ENCODE results near the gene ABCC1. TPM values are rescaled to one million over a fixed set of nuclear protein-coding genes. Genes with fewer than 3 reads are reported as not detected.

ABCC1 gene
- total and polyA plus RNA-seq, 2 of the 4 experiments (the other 2 are of a cell fraction) = 39.4 to 66.0 TPM

DNA sequence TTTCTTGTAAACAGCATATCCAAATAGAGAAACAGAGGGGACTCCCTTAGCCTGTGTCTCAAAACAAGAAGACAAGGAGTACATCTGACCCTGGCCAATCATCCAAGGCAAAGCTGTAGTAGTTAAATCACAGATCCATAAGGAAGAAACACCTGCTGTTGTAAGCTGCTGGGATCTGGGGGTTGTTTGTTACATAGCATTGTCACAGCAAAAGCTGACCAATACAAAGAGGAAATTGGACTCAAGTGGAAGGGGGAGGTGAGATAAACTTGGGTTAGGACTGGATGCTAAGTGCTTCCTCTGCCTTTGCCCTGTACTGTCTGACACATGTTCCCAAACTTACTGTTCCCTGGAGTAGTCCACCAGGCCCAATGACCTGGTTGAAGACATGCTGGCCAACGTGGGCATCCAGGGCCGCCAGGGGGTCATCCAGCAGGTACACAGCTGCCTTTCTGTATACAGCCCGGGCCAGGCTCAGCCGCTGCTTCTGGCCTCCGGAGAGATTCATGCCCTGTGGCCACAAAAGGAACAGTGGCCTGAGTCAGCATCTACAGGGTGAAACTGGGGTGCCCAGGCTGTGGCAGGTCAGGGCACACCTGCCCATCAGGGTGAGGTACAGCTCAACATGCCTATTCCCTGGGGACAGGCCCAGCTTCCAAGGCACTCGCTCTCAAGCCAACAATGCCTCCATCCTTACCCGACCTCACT, 229.2 kb downstream of the ABCC1 start:
- dilution Hi-C loops (cut with HindIII; ENCODE audit: low sequenced_read_pairs, unreplicated experiment) = no loop called here
- ChIA-PET POLR2A (ENCODE audit: unreplicated experiment) (no interaction called here), CTCF (no interaction called here)
- Histone ChIP-seq H3K27me3 (ENCODE audit: control insufficient read depth, insufficient read depth, low read length) (no peaks in the 10 kb centered on the region; the same call in 1 of the 2 replicates), H3K18ac (ENCODE audit: low read depth, low read length) (no peak overlapping the region), H3K27ac (ENCODE audit: insufficient read depth, low read length) (no peak overlapping the region), H3K4ac (ENCODE audit: low read depth, low read length) (no peak overlapping the region), H3K4me1 (ENCODE audit: control insufficient read depth, insufficient read depth, low read length) (no peaks in the 10 kb centered on the region), H2AFZ (replicated peaks; ENCODE audit: low read length, poor library complexity) (no peak overlapping the region), H2BK20ac (ENCODE audit: low read depth, low read length) (no peak overlapping the region), H4K8ac (ENCODE audit: low read depth in 2 of 2, low read length in 2 of 2) (no peak overlapping the region), H3K9me3 (ENCODE audit: control insufficient read depth, insufficient read depth, low read length) (peaks cover 15% of the 10 kb centered on the region), H2BK120ac (ENCODE audit: low read depth, low read length) (no peak overlapping the region), H4K91ac (ENCODE audit: insufficient read depth, low read depth, low read length) (no peak overlapping the region), H2AK5ac (ENCODE audit: low read depth, low read length) (no peak overlapping the region), H2BK5ac (ENCODE audit: low read depth, low read length, poor library complexity, severe bottlenecking) (no peak overlapping the region), H3K9ac (ENCODE audit: low read depth, low read length) (no peak overlapping the region), H3K14ac (replicated peaks; ENCODE audit: low read depth, low read length) (no peak overlapping the region), H3K36me3 (ENCODE audit: control insufficient read depth, insufficient read depth, low read length) (peaks cover 12% of the 10 kb centered on the region; the same call in 1 of the 2 replicates), H3K23ac (ENCODE audit: low read depth, low read length) (no peak overlapping the region; the same call in 1 of the 2 replicates), H4K20me1 (ENCODE audit: insufficient read depth, low read length) (no peaks in the 10 kb centered on the region; the same call in 1 of the 2 replicates), H3K9me1 (ENCODE audit: insufficient read depth, low read length) (0 out of 2 replicates have a peak, but pooled peaks cover 3% of the 10 kb centered on the region), H3K4me2 (ENCODE audit: low read depth, low read length) (no peak overlapping the region), H3K79me1 (ENCODE audit: low read depth in 1 of 2, low read length in 2 of 2) (no peaks in the 10 kb centered on the region), H3K4me3 (ENCODE audit: insufficient read depth, low read depth, low read length) (no peak overlapping the region), H3K56ac (ENCODE audit: extremely low read depth, insufficient read depth, low read length) (no peak overlapping the region), H2AK9ac (replicated peaks; ENCODE audit: low read depth, low read length, poor library complexity) (no peak overlapping the region), H4K5ac (ENCODE audit: low read depth, low read length) (no peak overlapping the region), H2BK15ac (ENCODE audit: low read depth, low read length) (no peak overlapping the region)
- intact Hi-C loops (cut with micrococcal nuclease) = no loop called here
- in situ Hi-C loops (cut with MboI; ENCODE audit: low sequenced_read_pairs) = no loop called here
- no peak for DNase-seq
- no peak for ATAC-seq (ENCODE audit: low read depth)
- TF ChIP-seq FOS (IDR thresholded peaks at IDR 0.05; ENCODE audit: low read depth, low read length) = no peak
- TF ChIP-seq CEBPB (IDR thresholded peaks at IDR 0.05; ENCODE audit: low read depth, low read length) = no peak
- TF ChIP-seq NFE2L2 (IDR thresholded peaks at IDR 0.05; ENCODE audit: low read depth, low read length) = no peak
- TF ChIP-seq, protein P1, sequence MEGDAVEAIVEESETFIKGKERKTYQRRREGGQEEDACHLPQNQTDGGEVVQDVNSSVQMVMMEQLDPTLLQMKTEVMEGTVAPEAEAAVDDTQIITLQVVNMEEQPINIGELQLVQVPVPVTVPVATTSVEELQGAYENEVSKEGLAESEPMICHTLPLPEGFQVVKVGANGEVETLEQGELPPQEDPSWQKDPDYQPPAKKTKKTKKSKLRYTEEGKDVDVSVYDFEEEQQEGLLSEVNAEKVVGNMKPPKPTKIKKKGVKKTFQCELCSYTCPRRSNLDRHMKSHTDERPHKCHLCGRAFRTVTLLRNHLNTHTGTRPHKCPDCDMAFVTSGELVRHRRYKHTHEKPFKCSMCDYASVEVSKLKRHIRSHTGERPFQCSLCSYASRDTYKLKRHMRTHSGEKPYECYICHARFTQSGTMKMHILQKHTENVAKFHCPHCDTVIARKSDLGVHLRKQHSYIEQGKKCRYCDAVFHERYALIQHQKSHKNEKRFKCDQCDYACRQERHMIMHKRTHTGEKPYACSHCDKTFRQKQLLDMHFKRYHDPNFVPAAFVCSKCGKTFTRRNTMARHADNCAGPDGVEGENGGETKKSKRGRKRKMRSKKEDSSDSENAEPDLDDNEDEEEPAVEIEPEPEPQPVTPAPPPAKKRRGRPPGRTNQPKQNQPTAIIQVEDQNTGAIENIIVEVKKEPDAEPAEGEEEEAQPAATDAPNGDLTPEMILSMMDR (conservative IDR thresholded peaks at IDR 0.05; ENCODE audit: low read depth, low read length) = no peak
- TF ChIP-seq CHD1 (IDR thresholded peaks at IDR 0.05; ENCODE audit: low read depth, low read length) = no peak
- no TSS peak for BruUV-seq (replicated peaks)
- WGBS, 2 experiments (ENCODE audit: extremely low coverage in 2 of 2, insufficient read length in 1 of 2) = 88% methylated on average over 4 of the region's 7 CpGs; no CpG with 5 or more reads in 1 of the 2 experiments

Measured in IMR-90 (cell line).